HG02852 (cell line): ENCODE data around the gene VPS16.
A peak's percentile ranks its signal among the peaks of the same experiment; 100 is the strongest.

Source experiments
- ATAC-seq: cut with Tn5 transposase; IDR thresholded peaks from one replicate; pipeline ENCODE4 v1.9.1; 2021; ENCODE audit warnings: mild to moderate bottlenecking, moderate library complexity; ENCODE audit not compliant: unreplicated experiment

VPS16 gene

GRCh38 chr20:2867081-2867864, 26.7 kb downstream of the VPS16 start:
- no peak for ATAC-seq

DNA sequence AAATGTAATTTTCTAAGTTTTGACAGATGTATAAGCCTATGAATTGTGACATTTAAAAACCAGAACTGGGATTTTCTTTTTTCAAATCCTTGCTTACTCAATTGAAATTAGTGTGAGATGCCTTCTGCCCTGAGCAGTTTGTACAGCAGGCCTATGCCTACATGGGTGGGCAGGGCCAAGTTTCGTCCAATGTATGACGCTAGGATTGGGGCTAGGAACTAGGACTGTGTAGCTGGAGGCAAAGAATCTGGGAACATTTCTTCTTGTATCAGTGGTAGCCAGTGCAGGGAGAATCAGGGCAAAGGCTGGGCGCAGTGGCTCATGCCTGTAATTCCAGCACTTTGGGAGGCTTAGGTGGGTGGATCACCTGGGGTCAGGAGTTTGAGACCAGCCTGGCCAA, 28.8 kb downstream of the VPS16 start:
- no peak for ATAC-seq

DNA sequence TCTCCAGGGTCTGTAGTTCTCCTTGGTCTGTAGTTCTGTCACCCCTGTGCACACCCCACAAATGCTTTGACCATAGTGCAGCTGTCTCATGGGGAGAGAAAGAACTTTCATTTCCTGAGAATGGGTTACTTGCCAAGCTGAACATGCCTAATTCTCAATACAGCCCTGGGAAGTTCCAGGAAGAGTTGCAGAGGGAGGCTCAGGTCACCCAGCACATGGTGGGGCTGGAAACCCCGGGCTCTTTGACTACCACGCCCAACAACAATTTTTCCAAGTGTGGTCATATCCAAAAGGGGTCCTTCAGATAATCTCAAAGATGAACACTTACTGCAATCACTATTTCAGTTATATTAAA, 30.5 kb downstream of the VPS16 start:
- no peak for ATAC-seq

- ATAC-seq = no peak
Measured at GRCh38 chr20:2871661-2872458, 31.3 kb downstream of the VPS16 start.

DNA sequence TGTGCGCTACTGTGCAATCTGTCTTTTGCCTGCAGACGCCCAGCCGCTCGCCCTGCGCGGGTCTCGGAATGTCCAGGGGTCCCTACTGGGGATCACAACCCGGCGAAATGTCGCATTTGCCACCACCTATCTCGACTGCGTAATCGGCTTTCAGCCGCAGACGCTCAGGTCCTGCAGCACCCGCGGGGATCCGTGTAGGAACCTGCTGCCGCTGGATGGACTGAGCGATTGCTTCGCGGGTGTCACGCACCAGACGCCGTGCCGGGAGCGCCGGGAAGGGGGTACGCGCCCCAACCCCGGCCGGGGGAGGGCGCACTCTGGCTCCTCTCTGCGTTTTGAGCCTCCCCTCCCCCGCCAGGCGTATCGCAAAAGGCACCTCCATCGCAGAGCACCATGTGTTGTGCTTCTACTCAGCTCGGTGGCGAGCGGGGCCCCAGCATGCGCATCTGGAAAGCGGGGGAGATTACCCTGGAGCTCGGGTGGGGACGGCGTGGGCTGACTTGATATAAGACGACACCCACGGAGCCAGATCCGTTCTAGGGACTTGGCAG, 32.0 kb downstream of the VPS16 start:
- peak; percentile 26 for ATAC-seq

DNA sequence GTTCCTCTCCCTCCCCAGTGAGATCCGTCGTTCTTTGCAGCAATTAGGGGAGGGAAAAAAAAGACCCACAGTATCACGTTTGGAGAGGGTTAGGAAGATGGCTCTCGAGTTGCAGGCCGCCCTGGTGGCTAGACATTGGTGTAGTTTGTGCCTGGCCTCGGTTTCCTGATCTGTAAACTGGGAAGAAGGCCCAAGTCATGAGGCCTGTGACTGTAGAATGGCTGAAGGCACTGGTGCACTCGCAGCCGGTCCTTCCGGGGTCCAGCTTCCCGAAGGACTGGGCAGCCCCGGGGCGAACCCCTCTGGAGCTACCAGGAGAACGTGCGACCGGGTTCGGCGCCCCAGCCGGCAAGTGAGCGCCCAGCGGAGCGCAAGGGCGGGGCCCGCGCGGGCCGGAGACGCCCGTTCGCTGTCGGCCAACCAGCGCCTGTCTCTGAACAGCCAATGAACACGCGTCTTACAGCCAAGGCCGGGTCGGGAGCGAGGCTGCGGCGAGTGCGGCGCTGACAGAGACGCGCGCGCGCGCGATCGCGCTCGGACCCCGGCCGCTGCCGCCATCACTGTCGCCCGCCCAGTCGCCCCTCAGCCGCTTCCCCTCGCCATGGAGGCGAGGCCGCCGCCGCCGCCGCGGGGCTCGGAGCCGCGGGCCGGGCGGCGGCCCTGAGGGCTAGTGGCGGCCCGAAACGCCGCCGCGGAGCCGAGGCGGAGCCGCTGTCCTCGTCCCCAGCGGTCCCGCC, 32.6 kb downstream of the VPS16 start, which contains the start of gene PTPRA:
TSS of gene PTPRA (plus strand) at position 472 of the 737 bp plus-strand sequence. CDS start 90,797 bp downstream, outside the sequence.
- ATAC-seq = peak; percentile 88

- ATAC-seq = peak; percentile 41
Measured at GRCh38 chr20:2873747-2874041, 33.1 kb downstream of the VPS16 start.

DNA sequence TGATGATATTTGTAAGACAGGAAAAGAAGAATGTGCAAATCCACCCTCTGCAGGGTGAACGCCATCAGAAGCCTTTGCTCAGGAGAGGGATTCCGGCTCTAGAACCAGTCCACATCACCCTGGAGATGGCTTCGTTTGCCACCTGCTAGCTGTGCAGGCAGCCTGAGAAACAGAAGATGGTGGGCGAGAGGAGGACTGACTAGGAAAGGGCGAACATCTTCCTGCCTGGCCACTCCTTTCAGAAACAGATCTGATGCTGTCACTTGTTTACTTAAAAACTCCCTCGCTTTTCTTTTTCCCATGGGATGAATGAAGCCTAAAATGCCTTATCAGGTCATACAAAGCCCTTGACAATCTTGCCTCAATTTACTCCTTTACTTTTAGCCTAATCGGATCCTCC, 33.9 kb downstream of the VPS16 start:
- ATAC-seq = no peak

DNA sequence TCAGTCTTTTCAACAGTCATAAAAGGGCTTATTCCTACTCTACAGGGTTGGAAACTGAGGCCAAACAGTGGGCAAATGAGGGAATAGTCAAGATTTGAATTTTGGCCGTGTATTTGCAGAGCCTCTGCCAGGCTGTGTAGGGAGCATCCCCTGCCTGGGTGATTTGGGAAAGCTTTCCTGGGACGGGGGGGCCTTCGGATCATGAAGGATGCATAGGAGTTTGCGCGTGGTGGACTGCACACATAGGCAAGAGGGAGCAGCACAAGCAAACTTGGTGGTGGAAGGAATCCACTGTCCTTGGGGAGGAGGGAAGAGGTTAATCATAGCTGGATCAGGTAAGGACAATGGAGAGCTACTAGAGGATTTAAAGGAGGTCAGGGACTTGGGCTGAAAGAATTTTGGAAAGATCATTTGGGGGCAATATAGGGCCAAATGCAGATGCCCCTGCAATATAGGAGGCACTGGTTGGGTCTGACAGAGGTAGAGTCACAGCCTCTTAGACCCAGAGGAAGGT, 35.2 kb downstream of the VPS16 start:
- no peak for ATAC-seq

DNA sequence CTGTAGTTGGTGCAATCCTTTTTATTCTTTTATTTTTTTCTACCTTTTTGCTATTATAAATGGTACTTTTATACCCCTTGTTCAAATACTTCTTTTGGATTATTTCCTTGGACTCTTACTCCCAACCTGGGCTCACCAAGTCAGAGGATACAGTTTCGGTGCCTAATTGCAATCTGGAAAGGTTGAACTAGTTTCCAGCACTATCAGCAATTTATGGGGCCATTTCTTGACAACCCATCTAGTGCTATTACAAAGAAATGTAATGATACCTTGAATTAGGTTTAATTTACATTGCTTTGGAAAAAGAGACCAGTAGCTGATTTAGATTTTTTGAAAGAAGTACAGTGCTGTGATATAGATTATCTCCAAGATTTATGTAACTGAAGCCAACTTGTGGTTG, 38.0 kb downstream of the VPS16 start:
- ATAC-seq = no peak

GRCh38 chr20:2879146-2879545, 38.6 kb downstream of the VPS16 start:
- ATAC-seq = no peak

DNA sequence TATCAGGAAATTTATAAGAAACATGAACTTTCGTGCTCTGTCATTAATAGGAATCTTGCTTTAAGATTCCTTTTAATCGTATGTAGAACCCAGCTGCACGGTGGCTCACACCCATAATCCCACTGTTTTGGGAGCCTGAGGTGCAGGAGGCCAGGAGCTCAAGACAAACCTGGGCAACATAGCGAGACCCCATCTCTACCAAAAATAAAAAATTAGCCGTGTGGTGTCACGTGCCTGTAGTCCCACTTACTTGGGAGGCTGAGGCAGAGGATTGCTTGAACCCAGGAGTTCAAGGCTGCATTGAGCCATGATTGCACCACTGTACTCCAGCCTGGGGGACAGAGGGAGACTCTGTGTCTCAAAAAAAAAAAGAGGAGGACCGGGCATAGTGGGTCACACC, 40.1 kb downstream of the VPS16 start:
- no peak for ATAC-seq

- no peak for ATAC-seq
Measured at GRCh38 chr20:2883726-2884637, 43.4 kb downstream of the VPS16 start.

GRCh38 chr20:2887715-2888114, 47.2 kb downstream of the VPS16 start:
- no peak for ATAC-seq

DNA sequence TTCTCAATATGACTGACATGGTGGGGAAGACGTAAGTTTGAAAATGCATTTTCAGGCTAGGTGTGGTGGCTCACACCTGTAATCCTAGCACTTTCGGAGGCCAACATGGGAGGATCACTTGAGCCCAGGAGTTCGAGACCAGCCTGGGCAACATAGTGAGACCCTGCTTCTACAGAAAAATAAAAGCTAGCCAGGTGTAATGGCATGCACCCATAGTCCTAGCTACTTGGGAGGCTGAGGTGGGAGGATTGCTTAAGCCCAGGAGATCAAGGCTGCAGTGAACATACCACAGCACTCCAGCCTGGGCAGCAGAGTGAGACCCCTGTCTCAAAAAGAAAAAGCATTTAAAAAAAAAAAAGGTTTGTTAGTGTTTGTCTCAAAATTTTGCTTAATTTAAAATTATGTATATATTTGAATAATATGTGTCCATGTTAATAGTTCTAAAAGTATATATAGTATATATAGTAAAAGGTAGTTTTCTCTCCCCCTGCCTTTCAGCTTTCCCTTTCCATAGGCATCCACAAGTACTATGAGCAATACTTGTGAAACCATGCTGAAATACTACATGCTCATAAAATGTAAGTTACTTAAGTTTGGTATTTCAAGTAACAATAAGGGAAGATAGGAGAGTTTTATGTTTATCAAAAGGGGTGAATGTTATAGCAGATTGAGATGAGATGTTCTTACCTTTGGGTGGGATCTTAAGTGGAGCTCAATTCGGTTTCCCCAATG, 47.8 kb downstream of the VPS16 start:
- ATAC-seq = no peak

- no peak for ATAC-seq
Measured at GRCh38 chr20:2889209-2889608, 48.7 kb downstream of the VPS16 start.

DNA sequence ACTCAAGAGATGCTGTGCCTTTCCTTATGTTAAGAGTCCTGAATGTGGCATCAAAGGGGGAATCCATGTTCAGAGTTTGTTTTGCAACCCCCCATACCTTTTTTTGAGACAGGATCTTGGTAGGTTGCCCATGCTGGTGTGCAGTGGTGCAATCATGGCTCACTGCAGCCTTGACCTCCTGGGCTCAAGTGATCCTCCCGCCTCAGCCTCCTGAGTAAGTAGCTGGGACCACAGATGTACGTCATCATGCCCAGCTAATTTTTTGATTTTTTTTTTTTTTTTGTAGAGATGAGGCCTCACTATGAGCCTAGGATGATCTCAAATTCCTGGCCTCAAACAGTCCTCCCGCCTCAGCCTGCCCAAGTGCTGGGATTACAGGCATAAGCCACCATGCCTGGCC, 49.3 kb downstream of the VPS16 start:
- ATAC-seq = no peak

DNA sequence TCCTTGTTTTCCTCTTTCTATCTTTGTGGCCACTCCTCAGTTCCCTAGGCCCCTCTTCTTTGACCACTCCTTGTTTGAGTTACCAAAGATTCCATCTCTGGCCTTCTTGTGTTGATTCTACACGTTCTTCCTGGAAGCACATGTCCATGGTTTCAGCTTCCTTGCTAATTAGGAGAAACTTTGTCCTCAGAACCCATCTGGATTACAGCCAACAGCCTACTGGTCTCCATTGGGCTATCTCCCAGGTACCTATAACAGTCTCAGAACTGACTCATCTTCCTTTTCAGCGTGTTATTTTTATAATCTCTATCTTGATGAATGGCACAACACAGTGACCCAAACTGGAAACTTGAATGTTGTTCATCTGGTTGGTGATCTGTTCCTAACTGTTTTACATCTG, 50.2 kb downstream of the VPS16 start:
- ATAC-seq = no peak

DNA sequence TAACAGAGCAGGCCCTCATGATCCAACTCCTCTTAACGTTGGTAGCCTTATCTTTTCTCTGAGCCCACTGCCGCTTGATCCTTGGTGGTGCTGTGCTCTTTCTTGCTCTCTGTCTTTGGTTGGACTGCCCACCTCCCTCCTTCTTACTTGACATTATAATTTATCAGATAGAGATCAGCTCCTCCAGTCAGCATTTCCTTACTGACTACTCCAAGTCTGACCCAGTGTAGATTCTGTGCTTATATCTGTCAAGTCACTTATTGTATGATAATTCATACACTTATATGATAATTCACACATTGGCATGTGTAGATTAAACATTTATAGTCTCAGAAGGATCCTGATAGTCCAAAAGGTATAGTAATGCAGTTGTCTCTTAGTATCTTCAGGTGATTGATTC, 50.8 kb downstream of the VPS16 start:
- ATAC-seq = no peak

DNA sequence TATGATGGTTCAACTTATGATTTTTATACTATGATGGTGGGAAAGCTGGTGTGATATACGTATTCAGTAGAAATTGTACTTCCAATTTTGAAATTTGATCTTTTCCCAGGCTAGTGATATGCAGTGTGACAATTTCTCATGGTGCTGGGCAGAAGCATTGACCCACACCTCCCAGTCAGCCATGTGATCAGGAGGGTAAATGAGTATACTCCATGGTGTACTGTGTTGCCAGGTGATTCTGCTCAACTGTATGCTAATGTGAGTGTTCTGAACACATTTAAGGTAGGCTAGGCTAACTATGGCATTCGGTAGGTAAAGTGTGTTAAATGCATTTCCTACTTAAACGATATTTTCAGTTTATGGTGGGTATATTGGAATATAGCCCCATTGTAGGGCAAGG, 51.8 kb downstream of the VPS16 start:
- ATAC-seq = no peak
